Gastrocnemius medialis (tissue), 4 donors: ENCODE measurements around the gene STK33.

Experiments used
- POLR2A ChIP-seq, 2 donors: fragments of 450-650 bp; IDR thresholded peaks; one replicate each; pipeline ENCODE4 v1.6.1; 2017; ENCODE audit warnings: antibody characterized with exemption in 2 of 2, mild to moderate bottlenecking in 2 of 2, moderate library complexity in 2 of 2
- TF ChIP-seq, protein P1 (sequence below), 5 experiments: fragments of 450-650 bp in 3 of 5; fragments of 200-600 bp in 2 of 5; sonication (generic) in 2 of 5; IDR thresholded peaks in 4 of 5; conservative IDR thresholded peaks in 1 of 5; 1 replicate in 4 of 5; 2 replicates in 1 of 5; pipeline ENCODE4 v1.5.1; 2016 to 2019; ENCODE audit warnings: antibody characterized with exemption in 5 of 5, mild to moderate bottlenecking in 3 of 5, moderate library complexity in 3 of 5

DNA sequence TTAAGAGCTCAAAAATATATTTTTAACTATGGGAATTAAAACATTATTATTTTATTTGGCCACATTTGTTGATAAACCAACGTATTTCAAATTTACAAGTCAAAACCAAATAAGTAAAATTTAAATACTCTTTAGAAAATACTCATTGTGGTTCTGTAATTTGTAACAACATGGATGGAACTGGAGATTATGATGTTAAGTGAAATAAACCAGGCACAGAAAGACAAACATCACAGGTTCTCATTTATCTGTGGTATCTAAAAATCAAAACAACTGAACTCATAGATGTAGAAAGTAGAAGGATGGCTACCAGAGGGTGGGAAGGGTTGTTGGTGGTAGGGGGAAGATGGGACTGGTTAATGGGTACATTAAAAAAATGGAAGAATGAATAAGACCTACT lies 50.8 kb downstream of the STK33 start:
- no peak for TF ChIP-seq POLR2A (IDR thresholded peaks at IDR 0.05)
- TF ChIP-seq, protein P1, sequence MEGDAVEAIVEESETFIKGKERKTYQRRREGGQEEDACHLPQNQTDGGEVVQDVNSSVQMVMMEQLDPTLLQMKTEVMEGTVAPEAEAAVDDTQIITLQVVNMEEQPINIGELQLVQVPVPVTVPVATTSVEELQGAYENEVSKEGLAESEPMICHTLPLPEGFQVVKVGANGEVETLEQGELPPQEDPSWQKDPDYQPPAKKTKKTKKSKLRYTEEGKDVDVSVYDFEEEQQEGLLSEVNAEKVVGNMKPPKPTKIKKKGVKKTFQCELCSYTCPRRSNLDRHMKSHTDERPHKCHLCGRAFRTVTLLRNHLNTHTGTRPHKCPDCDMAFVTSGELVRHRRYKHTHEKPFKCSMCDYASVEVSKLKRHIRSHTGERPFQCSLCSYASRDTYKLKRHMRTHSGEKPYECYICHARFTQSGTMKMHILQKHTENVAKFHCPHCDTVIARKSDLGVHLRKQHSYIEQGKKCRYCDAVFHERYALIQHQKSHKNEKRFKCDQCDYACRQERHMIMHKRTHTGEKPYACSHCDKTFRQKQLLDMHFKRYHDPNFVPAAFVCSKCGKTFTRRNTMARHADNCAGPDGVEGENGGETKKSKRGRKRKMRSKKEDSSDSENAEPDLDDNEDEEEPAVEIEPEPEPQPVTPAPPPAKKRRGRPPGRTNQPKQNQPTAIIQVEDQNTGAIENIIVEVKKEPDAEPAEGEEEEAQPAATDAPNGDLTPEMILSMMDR (IDR thresholded peaks at IDR 0.05 in 4 of 5, conservative IDR thresholded peaks at IDR 0.05 in 1 of 5), result no peak
